K562 (cell line): Measurements from ENCODE around the gene GFOD2. TPM values are rescaled to one million over a fixed set of nuclear protein-coding genes. Genes with fewer than 3 reads are reported as not detected.

ENCODE experiments used
- ADNP ChIP-seq: fragments of 200-800 bp; sonication (Bioruptor generic); IDR thresholded peaks from 2 replicates; pipeline ENCODE4 v1.6.1; 2016; ENCODE audit warnings: missing genetic modification characterization, missing compliant biosample characterization
- CREM ChIP-seq: IDR thresholded peaks from 2 replicates; pipeline ENCODE4 v1.6.1; 2014; ENCODE audit warnings: antibody characterized with exemption, low read depth
- CTBP1 ChIP-seq: fragments of 450-650 bp; IDR thresholded peaks from 2 replicates; pipeline ENCODE4 v1.6.1; 2016; ENCODE audit warnings: borderline replicate concordance
- PHF20 ChIP-seq: fragments of 450-650 bp; IDR thresholded peaks from 2 replicates; pipeline ENCODE4 v1.6.1; 2018; ENCODE audit not compliant: partially characterized antibody
- POU5F1 ChIP-seq: fragments of 150-350 bp; IDR thresholded peaks from 2 replicates; pipeline ENCODE4 v1.6.1; 2014; ENCODE audit warnings: borderline replicate concordance, low read length, low read depth, mild to moderate bottlenecking; ENCODE audit not compliant: partially characterized antibody
- RAD21 ChIP-seq, 2 experiments: fragments of 250-450 bp in 1 of 2; fragments of 450-650 bp in 1 of 2; sonication (Bioruptor Pico) in 1 of 2; formaldehyde crosslinking in 1 of 2; IDR thresholded peaks in 1 of 2; conservative IDR thresholded peaks in 1 of 2; 2 replicates each; pipeline versions ENCODE4 v1.4.0 to v1.8.0; 2020 to 2022; ENCODE audit warnings: mild to moderate bottlenecking in 2 of 2, moderate library complexity in 1 of 2
- RFX7 ChIP-seq: fragments of 250-450 bp; sonication (Bioruptor Pico); IDR thresholded peaks from 2 replicates; pipeline ENCODE4 v1.5.1; 2021; ENCODE audit warnings: mild to moderate bottlenecking
- RUNX1 ChIP-seq: sonication (generic); IDR thresholded peaks from 2 replicates; pipeline ENCODE4 v1.6.1; 2016; ENCODE audit warnings: antibody characterized with exemption, low read depth
- TBL1XR1 ChIP-seq, 2 experiments: IDR thresholded peaks; 2 replicates each; pipeline ENCODE4 v1.6.1; 2012; ENCODE audit warnings: improper control_type of control experiment in 2 of 2, low read length in 2 of 2, mild to moderate bottlenecking in 1 of 2
- ZC3H11A ChIP-seq: IDR thresholded peaks from 2 replicates; pipeline ENCODE4 v1.6.1; 2012; ENCODE audit warnings: low read depth, low read length, improper control_type of control experiment
- ZNF644 ChIP-seq: fragments of 200-800 bp; sonication (Bioruptor generic); IDR thresholded peaks from 2 replicates; pipeline ENCODE4 v1.6.1; 2016; ENCODE audit warnings: low read depth, missing genetic modification characterization, missing compliant biosample characterization
- ZNF785 ChIP-seq: fragments of 250-450 bp; sonication (Bioruptor Pico); IDR thresholded peaks from 2 replicates; pipeline ENCODE4 v1.4.0; 2020; ENCODE audit warnings: mild to moderate bottlenecking
- polyA plus RNA-seq, 8 experiments: library from polyadenylated mRNA; depleted of rRNA in 4 of 8; stranded (reverse) in 5 of 8; unstranded in 3 of 8; fragments of >200 nt; fragmentation: Nextera tagmentation in 2 of 8; fragmentation: Illumina TruSeq in 1 of 8; extraction: Ambion mirVana in 2 of 8; extraction: Trizol in 1 of 8; gene quantifications; 2 replicates each; pipeline versions ENCODE4 v1.2.1 to v1.2.3, GENCODE V29; 2011 to 2014; ENCODE audit warnings: inconsistent platforms in 1 of 8, missing spikeins in 1 of 8
- total RNA-seq, 7 experiments: library from RNA; depleted of rRNA in 6 of 7; stranded (reverse); fragments of >200 nt in 6 of 7; fragmentation: Illumina TruSeq in 2 of 7; extraction: Trizol in 2 of 7; gene quantifications; 2 replicates each; pipeline versions ENCODE4 v1.2.1 to v1.2.3, GENCODE V29; 2011 to 2021; ENCODE audit warnings: low replicate concordance in 1 of 7
- TF ChIP-seq, protein P1 (sequence below): fragments of 200-800 bp; sonication (Bioruptor generic); IDR thresholded peaks from 2 replicates; pipeline ENCODE4 v1.6.1; 2017; ENCODE audit warnings: missing genetic modification characterization, missing compliant biosample characterization
- TF ChIP-seq, protein P2 (sequence below), 3 experiments: fragments of 200-800 bp in 1 of 3; sonication (Bioruptor generic) in 1 of 3; sonication (generic) in 1 of 3; formaldehyde crosslinking in 1 of 3; IDR thresholded peaks; 2 replicates each; pipeline versions ENCODE4 v1.6.1 to v1.8.0; 2016 to 2022; ENCODE audit warnings: mild to moderate bottlenecking in 2 of 3, missing compliant biosample characterization in 2 of 3, missing genetic modification characterization in 2 of 3, missing genetic modification reagents in 1 of 3
- TF ChIP-seq, protein P3 (sequence below): sonication (generic); formaldehyde crosslinking; IDR thresholded peaks from 2 replicates; pipeline ENCODE4 v1.8.0; 2022; ENCODE audit warnings: mild to moderate bottlenecking, missing genetic modification reagents
- TF ChIP-seq, protein P4 (sequence below): fragments of 450-650 bp; formaldehyde crosslinking; IDR thresholded peaks from 2 replicates; pipeline ENCODE4 v1.4.0; 2020; ENCODE audit warnings: mild to moderate bottlenecking, mixed read lengths

Gene GFOD2
- total and polyA plus RNA-seq, 9 of the 15 experiments (the other 6 are each of a cell fraction or from before 2014, with no cell fraction given): 1.9 to 15.8 (median 11.1) TPM

DNA sequence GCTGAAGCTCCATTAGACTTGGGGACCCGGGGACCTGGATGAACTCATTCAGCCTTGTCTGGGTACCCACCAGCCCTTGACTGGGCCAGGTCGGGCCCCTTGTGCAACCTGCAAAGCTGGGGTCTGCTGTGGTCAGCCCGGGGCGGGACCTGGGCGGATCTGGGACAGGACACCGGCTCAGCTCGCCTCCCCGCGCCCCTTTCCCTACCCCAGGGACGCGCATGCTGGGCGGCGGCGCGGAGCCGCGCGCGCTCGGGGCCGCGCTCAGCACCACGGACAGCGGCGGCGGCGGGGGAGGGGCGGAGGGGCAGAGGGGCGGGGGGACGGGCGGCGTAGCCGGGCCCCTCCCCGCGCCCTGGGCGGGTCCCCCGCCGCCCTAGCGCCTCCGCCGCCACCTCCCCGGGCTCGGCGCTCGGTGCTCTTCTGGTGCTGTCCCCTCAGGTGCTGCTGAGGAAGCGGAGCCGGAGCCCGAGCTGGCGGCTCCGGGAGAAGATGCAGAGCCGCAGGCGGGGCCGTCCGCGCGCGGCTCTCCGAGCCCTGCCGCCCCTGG, 66.5 kb downstream of the GFOD2 start (continued):
- TF ChIP-seq RAD21 (CRISPR knock-in tag; conservative IDR thresholded peaks at IDR 0.05 in 1 of 2, IDR thresholded peaks at IDR 0.05 in 1 of 2): no peak
- TF ChIP-seq CREM: peak; percentile 31; the same call in 1 of the 2 replicates
- no peak for TF ChIP-seq ZNF785 (CRISPR knock-in tag)
- no peak for TF ChIP-seq RFX7 (CRISPR knock-in tag)
- TF ChIP-seq TBL1XR1 (IDR thresholded peaks at IDR 0.05; ENCODE audit: low read length in 2 of 2): no peak
- TF ChIP-seq, protein P1, sequence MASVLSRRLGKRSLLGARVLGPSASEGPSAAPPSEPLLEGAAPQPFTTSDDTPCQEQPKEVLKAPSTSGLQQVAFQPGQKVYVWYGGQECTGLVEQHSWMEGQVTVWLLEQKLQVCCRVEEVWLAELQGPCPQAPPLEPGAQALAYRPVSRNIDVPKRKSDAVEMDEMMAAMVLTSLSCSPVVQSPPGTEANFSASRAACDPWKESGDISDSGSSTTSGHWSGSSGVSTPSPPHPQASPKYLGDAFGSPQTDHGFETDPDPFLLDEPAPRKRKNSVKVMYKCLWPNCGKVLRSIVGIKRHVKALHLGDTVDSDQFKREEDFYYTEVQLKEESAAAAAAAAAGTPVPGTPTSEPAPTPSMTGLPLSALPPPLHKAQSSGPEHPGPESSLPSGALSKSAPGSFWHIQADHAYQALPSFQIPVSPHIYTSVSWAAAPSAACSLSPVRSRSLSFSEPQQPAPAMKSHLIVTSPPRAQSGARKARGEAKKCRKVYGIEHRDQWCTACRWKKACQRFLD (CRISPR knock-in tag): no peak
- TF ChIP-seq, protein P2, sequence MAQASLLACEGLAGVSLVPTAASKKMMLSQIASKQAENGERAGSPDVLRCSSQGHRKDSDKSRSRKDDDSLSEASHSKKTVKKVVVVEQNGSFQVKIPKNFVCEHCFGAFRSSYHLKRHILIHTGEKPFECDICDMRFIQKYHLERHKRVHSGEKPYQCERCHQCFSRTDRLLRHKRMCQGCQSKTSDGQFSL (CRISPR knock-in tag; IDR thresholded peaks at IDR 0.05): 0 out of 2 replicates have a peak, but pooled peaks have one; percentile 29
- TF ChIP-seq, protein P2 (tag; IDR thresholded peaks at IDR 0.05): no peak
- no peak for TF ChIP-seq ADNP (tag)
- TF ChIP-seq POU5F1: no peak
- TF ChIP-seq ZNF644 (tag): peak; percentile 75
- TF ChIP-seq ZC3H11A: no peak
- TF ChIP-seq, protein P3, sequence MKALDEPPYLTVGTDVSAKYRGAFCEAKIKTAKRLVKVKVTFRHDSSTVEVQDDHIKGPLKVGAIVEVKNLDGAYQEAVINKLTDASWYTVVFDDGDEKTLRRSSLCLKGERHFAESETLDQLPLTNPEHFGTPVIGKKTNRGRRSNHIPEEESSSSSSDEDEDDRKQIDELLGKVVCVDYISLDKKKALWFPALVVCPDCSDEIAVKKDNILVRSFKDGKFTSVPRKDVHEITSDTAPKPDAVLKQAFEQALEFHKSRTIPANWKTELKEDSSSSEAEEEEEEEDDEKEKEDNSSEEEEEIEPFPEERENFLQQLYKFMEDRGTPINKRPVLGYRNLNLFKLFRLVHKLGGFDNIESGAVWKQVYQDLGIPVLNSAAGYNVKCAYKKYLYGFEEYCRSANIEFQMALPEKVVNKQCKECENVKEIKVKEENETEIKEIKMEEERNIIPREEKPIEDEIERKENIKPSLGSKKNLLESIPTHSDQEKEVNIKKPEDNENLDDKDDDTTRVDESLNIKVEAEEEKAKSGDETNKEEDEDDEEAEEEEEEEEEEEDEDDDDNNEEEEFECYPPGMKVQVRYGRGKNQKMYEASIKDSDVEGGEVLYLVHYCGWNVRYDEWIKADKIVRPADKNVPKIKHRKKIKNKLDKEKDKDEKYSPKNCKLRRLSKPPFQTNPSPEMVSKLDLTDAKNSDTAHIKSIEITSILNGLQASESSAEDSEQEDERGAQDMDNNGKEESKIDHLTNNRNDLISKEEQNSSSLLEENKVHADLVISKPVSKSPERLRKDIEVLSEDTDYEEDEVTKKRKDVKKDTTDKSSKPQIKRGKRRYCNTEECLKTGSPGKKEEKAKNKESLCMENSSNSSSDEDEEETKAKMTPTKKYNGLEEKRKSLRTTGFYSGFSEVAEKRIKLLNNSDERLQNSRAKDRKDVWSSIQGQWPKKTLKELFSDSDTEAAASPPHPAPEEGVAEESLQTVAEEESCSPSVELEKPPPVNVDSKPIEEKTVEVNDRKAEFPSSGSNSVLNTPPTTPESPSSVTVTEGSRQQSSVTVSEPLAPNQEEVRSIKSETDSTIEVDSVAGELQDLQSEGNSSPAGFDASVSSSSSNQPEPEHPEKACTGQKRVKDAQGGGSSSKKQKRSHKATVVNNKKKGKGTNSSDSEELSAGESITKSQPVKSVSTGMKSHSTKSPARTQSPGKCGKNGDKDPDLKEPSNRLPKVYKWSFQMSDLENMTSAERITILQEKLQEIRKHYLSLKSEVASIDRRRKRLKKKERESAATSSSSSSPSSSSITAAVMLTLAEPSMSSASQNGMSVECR (CRISPR knock-in tag): peak; percentile 47; the same call in 1 of the 2 replicates
- no peak for TF ChIP-seq PHF20
- TF ChIP-seq, protein P4, sequence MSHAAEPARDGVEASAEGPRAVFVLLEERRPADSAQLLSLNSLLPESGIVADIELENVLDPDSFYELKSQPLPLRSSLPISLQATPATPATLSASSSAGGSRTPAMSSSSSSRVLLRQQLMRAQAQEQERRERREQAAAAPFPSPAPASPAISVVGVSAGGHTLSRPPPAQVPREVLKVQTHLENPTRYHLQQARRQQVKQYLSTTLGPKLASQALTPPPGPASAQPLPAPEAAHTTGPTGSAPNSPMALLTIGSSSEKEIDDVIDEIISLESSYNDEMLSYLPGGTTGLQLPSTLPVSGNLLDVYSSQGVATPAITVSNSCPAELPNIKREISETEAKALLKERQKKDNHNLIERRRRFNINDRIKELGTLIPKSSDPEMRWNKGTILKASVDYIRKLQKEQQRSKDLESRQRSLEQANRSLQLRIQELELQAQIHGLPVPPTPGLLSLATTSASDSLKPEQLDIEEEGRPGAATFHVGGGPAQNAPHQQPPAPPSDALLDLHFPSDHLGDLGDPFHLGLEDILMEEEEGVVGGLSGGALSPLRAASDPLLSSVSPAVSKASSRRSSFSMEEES (CRISPR knock-in tag): no peak
- TF ChIP-seq CTBP1: peak; percentile 25; the same call in 1 of the 2 replicates
- no peak for TF ChIP-seq RUNX1
